OCI-LY3 (cell line): ENCODE results near the gene SPACA7.

ENCODE experiments used
- H2AFZ ChIP-seq: fragments of 200-600, 300-600 bp; shearing (Covaris generic); 2 replicates; pipeline ENCODE4 v1.6.0; 2014; ENCODE audit warnings: antibody characterized with exemption, low read depth, low read length
- H3K27ac ChIP-seq: fragments of 200-600, 300-600 bp; sonication (generic); 2 replicates; pipeline ENCODE4 v1.5.1; 2014; ENCODE audit warnings: mild to moderate bottlenecking, low read length, moderate library complexity, mixed read lengths
- H3K27me3 ChIP-seq: fragments of 200-600, 300-600 bp; sonication (generic); 2 replicates; pipeline ENCODE4 v1.6.1; 2014; ENCODE audit warnings: low read depth, low read length, mixed read lengths
- H3K36me3 ChIP-seq: fragments of 200-600, 300-600 bp; sonication (generic); replicated peaks from 2 replicates; pipeline ENCODE3; 2014; ENCODE audit warnings: low read depth, low read length, mixed read lengths
- H3K4me1 ChIP-seq: fragments of 300-600, 200-600 bp; sonication (generic); 2 replicates; pipeline ENCODE4 v1.6.1; 2014; ENCODE audit warnings: low read length, mixed read lengths
- H3K4me2 ChIP-seq: fragments of 200-600, 300-600 bp; sonication (generic); 2 replicates; pipeline ENCODE4 v1.6.1; 2014; ENCODE audit warnings: low read length, mixed read lengths
- H3K4me3 ChIP-seq: fragments of 300-600, 200-600 bp; sonication (generic); 2 replicates; pipeline ENCODE4 v1.5.1; 2014; ENCODE audit warnings: antibody characterized with exemption, mild to moderate bottlenecking, low read length, moderate library complexity
- H3K79me2 ChIP-seq: fragments of 300-600, 200-600 bp; shearing (Covaris generic); 2 replicates; pipeline ENCODE4 v1.6.1; 2014; ENCODE audit warnings: mild to moderate bottlenecking, low read length, mixed read lengths
- H3K9ac ChIP-seq: fragments of 300-600, 200-600 bp; shearing (Covaris generic); 2 replicates; pipeline ENCODE4 v1.6.0; 2014; ENCODE audit warnings: mild to moderate bottlenecking, low read length, moderate library complexity
- H3K9me3 ChIP-seq: fragments of 200-600, 300-600 bp; shearing (Covaris generic); 2 replicates; pipeline ENCODE4 v1.6.1; 2014; ENCODE audit warnings: low read length, mixed read lengths; ENCODE audit not compliant: insufficient read depth
- H4K20me1 ChIP-seq: fragments of 200-600, 300-600 bp; sonication (generic); 2 replicates; pipeline ENCODE4 v1.6.1; 2016; ENCODE audit warnings: low read length, mixed read lengths; ENCODE audit not compliant: insufficient read depth
- CTCF ChIP-seq: fragments of 200-600, 300-600 bp; sonication (generic); IDR thresholded peaks from 2 replicates; pipeline ENCODE4 v1.5.1; 2014; ENCODE audit warnings: antibody characterized with exemption, low read length, low read depth
- EZH2phosphoT487 ChIP-seq: fragments of 200-600 bp; shearing (Covaris generic); IDR thresholded peaks from 2 replicates; pipeline ENCODE4 v1.6.1; 2018; ENCODE audit warnings: antibody characterized with exemption, mixed run types, low read depth

SPACA7 gene

GRCh38 chr13:112355274-112355838 is 20.8 kb upstream of the SPACA7 start:
- Histone ChIP-seq H3K79me2 (no peaks in the 10 kb centered on the region), H3K9ac (no peak overlapping the region), H3K27ac (no peak overlapping the region), H3K4me3 (no peak overlapping the region), H3K36me3 (no peaks in the 10 kb centered on the region), H3K9me3 (no peaks in the 10 kb centered on the region), H3K27me3 (no peaks in the 10 kb centered on the region), H2AFZ (no peak overlapping the region), H3K4me2 (no peak overlapping the region), H3K4me1 (no peaks in the 10 kb centered on the region), H4K20me1 (no peaks in the 10 kb centered on the region; the same call in 1 of the 2 replicates)
- no peak for TF ChIP-seq CTCF

GRCh38 chr13:112356190-112356589 is 20.0 kb upstream of the SPACA7 start:
- Histone ChIP-seq H3K36me3 (no peaks in the 10 kb centered on the region), H4K20me1 (no peaks in the 10 kb centered on the region; the same call in 1 of the 2 replicates)

GRCh38 chr13:112358156-112358555 is 18.0 kb upstream of the SPACA7 start:
- TF ChIP-seq CTCF (no peak), EZH2phosphoT487 (no peak)
- no peaks in the 10 kb centered on the region for H3K27me3 ChIP-seq
- H3K27ac ChIP-seq = no peak overlapping the region
- H3K9me3 ChIP-seq = no peaks in the 10 kb centered on the region
- no peak overlapping the region for H3K4me3 ChIP-seq
- no peaks in the 10 kb centered on the region; the same call in 1 of the 2 replicates for H4K20me1 ChIP-seq
- no peak overlapping the region for H2AFZ ChIP-seq
- no peak overlapping the region for H3K4me2 ChIP-seq
- no peaks in the 10 kb centered on the region for H3K79me2 ChIP-seq
- no peak overlapping the region for H3K9ac ChIP-seq
- H3K36me3 ChIP-seq = no peaks in the 10 kb centered on the region
- H3K4me1 ChIP-seq = no peaks in the 10 kb centered on the region

More at GRCh38 chr13:112356190-112356589, 20.0 kb upstream of the SPACA7 start:
- TF ChIP-seq CTCF (no peak), EZH2phosphoT487 (no peak)
- H3K9ac ChIP-seq = no peak overlapping the region
- no peak overlapping the region for H3K4me3 ChIP-seq
- H3K27me3 ChIP-seq = no peaks in the 10 kb centered on the region
- H3K27ac ChIP-seq = no peak overlapping the region
- no peaks in the 10 kb centered on the region for H3K79me2 ChIP-seq
- no peak overlapping the region for H3K4me2 ChIP-seq
- no peak overlapping the region for H2AFZ ChIP-seq
- no peaks in the 10 kb centered on the region for H3K4me1 ChIP-seq
- no peaks in the 10 kb centered on the region for H3K9me3 ChIP-seq

GRCh38 chr13:112362021-112362420 is 14.1 kb upstream of the SPACA7 start:
- H4K20me1 ChIP-seq = no peaks in the 10 kb centered on the region; the same call in 1 of the 2 replicates
- no peaks in the 10 kb centered on the region for H3K4me1 ChIP-seq
- no peaks in the 10 kb centered on the region for H3K9me3 ChIP-seq
- H3K79me2 ChIP-seq = no peaks in the 10 kb centered on the region
- H3K4me2 ChIP-seq = no peak overlapping the region
- no peak for TF ChIP-seq EZH2phosphoT487
- TF ChIP-seq CTCF = no peak
- no peak overlapping the region for H3K9ac ChIP-seq
- no peaks in the 10 kb centered on the region for H3K27me3 ChIP-seq
- no peaks in the 10 kb centered on the region for H3K36me3 ChIP-seq
- H3K27ac ChIP-seq = no peak overlapping the region
- no peak overlapping the region for H3K4me3 ChIP-seq
- no peak overlapping the region for H2AFZ ChIP-seq
